ENCODE results near the gene COG1. TPM values are rescaled to one million over a fixed set of nuclear protein-coding genes. Genes with fewer than 3 reads are reported as not detected.
A peak's percentile ranks its signal among the peaks of the same experiment; 100 is the strongest.

Gene COG1
- total and polyA plus RNA-seq, 4 donors: 6.9 to 16.5 (median 12.0) TPM

GRCh38 chr17:73197161-73197560 is 4.3 kb downstream of the COG1 start:
- peaks cover 13 to 44% (median 32%) of the 10 kb centered on the region in 4 donors for H3K36me3 ChIP-seq (ENCODE audit: control insufficient read depth in 4 of 4, insufficient read depth in 3 of 4, low read depth in 1 of 4, low read length in 3 of 4)
- no peak overlapping the region for H3K9ac ChIP-seq (ENCODE audit: low read depth in 1 of 2, low read length in 2 of 2)
- no peaks in the 10 kb centered on the region for H3K9me3 ChIP-seq (ENCODE audit: control insufficient read depth in 4 of 4, low read length in 3 of 4)
- H3K27ac ChIP-seq (ENCODE audit: low read depth in 1 of 2, low read length in 2 of 2): peak overlapping the region in 1 of 2 donors; percentile 53
- no peak overlapping the region for H3K4me3 ChIP-seq (ENCODE audit: low read depth in 1 of 3, low read length in 3 of 3)
- no peaks in the 10 kb centered on the region for H3K27me3 ChIP-seq (ENCODE audit: control insufficient read depth in 4 of 4, insufficient read depth in 4 of 4, low read length in 3 of 4)
- no peak for DNase-seq (ENCODE audit: low spot score)
- 86% methylated on average over 5 of the region's 5 CpGs for WGBS
- TF ChIP-seq, protein P1, sequence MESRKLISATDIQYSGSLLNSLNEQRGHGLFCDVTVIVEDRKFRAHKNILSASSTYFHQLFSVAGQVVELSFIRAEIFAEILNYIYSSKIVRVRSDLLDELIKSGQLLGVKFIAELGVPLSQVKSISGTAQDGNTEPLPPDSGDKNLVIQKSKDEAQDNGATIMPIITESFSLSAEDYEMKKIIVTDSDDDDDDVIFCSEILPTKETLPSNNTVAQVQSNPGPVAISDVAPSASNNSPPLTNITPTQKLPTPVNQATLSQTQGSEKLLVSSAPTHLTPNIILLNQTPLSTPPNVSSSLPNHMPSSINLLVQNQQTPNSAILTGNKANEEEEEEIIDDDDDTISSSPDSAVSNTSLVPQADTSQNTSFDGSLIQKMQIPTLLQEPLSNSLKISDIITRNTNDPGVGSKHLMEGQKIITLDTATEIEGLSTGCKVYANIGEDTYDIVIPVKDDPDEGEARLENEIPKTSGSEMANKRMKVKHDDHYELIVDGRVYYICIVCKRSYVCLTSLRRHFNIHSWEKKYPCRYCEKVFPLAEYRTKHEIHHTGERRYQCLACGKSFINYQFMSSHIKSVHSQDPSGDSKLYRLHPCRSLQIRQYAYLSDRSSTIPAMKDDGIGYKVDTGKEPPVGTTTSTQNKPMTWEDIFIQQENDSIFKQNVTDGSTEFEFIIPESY (IDR thresholded peaks at IDR 0.05): no peak
- TF ChIP-seq, protein P2, sequence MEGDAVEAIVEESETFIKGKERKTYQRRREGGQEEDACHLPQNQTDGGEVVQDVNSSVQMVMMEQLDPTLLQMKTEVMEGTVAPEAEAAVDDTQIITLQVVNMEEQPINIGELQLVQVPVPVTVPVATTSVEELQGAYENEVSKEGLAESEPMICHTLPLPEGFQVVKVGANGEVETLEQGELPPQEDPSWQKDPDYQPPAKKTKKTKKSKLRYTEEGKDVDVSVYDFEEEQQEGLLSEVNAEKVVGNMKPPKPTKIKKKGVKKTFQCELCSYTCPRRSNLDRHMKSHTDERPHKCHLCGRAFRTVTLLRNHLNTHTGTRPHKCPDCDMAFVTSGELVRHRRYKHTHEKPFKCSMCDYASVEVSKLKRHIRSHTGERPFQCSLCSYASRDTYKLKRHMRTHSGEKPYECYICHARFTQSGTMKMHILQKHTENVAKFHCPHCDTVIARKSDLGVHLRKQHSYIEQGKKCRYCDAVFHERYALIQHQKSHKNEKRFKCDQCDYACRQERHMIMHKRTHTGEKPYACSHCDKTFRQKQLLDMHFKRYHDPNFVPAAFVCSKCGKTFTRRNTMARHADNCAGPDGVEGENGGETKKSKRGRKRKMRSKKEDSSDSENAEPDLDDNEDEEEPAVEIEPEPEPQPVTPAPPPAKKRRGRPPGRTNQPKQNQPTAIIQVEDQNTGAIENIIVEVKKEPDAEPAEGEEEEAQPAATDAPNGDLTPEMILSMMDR (IDR thresholded peaks at IDR 0.05; ENCODE audit: low read depth, low read length, missing input control): no peak
- TF ChIP-seq, protein P3, sequence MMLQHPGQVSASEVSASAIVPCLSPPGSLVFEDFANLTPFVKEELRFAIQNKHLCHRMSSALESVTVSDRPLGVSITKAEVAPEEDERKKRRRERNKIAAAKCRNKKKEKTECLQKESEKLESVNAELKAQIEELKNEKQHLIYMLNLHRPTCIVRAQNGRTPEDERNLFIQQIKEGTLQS (IDR thresholded peaks at IDR 0.05): no peak
- no peak for TF ChIP-seq FOXA2 (IDR thresholded peaks at IDR 0.05)
- no peak for TF ChIP-seq RAD21 (IDR thresholded peaks at IDR 0.05)
- TF ChIP-seq FOXA1 (IDR thresholded peaks at IDR 0.05): no peak
- no peak for TF ChIP-seq YY1 (IDR thresholded peaks at IDR 0.05)
- TF ChIP-seq, protein P4, sequence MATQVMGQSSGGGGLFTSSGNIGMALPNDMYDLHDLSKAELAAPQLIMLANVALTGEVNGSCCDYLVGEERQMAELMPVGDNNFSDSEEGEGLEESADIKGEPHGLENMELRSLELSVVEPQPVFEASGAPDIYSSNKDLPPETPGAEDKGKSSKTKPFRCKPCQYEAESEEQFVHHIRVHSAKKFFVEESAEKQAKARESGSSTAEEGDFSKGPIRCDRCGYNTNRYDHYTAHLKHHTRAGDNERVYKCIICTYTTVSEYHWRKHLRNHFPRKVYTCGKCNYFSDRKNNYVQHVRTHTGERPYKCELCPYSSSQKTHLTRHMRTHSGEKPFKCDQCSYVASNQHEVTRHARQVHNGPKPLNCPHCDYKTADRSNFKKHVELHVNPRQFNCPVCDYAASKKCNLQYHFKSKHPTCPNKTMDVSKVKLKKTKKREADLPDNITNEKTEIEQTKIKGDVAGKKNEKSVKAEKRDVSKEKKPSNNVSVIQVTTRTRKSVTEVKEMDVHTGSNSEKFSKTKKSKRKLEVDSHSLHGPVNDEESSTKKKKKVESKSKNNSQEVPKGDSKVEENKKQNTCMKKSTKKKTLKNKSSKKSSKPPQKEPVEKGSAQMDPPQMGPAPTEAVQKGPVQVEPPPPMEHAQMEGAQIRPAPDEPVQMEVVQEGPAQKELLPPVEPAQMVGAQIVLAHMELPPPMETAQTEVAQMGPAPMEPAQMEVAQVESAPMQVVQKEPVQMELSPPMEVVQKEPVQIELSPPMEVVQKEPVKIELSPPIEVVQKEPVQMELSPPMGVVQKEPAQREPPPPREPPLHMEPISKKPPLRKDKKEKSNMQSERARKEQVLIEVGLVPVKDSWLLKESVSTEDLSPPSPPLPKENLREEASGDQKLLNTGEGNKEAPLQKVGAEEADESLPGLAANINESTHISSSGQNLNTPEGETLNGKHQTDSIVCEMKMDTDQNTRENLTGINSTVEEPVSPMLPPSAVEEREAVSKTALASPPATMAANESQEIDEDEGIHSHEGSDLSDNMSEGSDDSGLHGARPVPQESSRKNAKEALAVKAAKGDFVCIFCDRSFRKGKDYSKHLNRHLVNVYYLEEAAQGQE (IDR thresholded peaks at IDR 0.05): no peak
- no peak for TF ChIP-seq MAX (IDR thresholded peaks at IDR 0.05)
- H3K4me1 ChIP-seq (ENCODE audit: control insufficient read depth in 4 of 4, insufficient read depth in 4 of 4, low read length in 3 of 4): peaks cover 4 to 40% (median 29%) of the 10 kb centered on the region in 4 donors

DNA sequence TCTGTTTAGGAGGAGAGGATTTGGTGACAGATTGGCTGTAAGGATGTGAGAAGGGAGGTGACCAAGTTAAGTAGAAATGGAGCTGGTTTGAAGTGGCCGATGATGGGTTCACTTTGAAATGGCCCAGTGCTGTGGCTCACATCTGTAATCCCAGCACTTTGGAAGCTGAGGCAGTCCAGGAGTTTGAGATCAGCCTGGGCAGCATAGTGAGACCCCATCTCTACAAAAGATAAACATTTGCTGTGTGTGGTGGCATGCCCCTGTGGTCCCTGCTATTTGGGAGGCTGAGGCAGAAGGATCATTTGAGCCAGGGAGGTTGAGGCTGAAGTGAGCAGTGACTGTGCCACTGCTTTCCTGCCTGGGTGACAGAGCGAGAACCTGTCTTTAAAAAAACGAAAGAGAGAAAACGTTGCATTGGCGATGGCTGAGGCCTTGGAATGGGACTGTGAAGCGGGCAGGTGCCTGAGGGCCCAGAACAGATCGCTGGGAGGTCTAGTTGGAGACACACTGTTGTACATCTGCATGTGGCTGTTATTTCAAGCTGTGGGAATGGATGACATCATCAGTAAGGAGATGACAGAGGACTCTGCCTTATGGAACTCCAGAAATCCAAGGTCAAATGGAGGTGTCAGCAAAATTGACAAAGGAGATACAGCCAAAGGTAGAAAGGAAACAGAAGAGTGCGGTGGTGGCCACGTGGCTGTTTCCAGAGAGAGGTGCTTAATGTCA is 5.5 kb downstream of the COG1 start:
- DNase-seq (ENCODE audit: low spot score): no peak
- Histone ChIP-seq H3K27me3 (ENCODE audit: control insufficient read depth in 4 of 4, insufficient read depth in 4 of 4, low read length in 3 of 4) (no peaks in the 10 kb centered on the region), H3K9me3 (ENCODE audit: control insufficient read depth in 4 of 4, low read length in 3 of 4) (no peaks in the 10 kb centered on the region), H3K36me3 (ENCODE audit: control insufficient read depth in 4 of 4, insufficient read depth in 3 of 4, low read depth in 1 of 4, low read length in 3 of 4) (peaks cover 13 to 44% (median 38%) of the 10 kb centered on the region in 4 donors), H3K9ac (ENCODE audit: low read depth in 1 of 2, low read length in 2 of 2) (no peak overlapping the region), H3K4me1 (ENCODE audit: control insufficient read depth in 4 of 4, insufficient read depth in 4 of 4, low read length in 3 of 4) (peaks cover 4 to 46% (median 33%) of the 10 kb centered on the region in 4 donors), H3K4me3 (ENCODE audit: low read depth in 1 of 3, low read length in 3 of 3) (no peak overlapping the region), H3K27ac (ENCODE audit: low read depth in 1 of 2, low read length in 2 of 2) (no peak overlapping the region)
- 98% methylated on average over 9 of the region's 9 CpGs for WGBS
- TF ChIP-seq NR2F2 (IDR thresholded peaks at IDR 0.05): no peak
- TF ChIP-seq SP1 (IDR thresholded peaks at IDR 0.05): no peak
- no peak for TF ChIP-seq RAD21 (IDR thresholded peaks at IDR 0.05)
- TF ChIP-seq, protein P2 (IDR thresholded peaks at IDR 0.05; ENCODE audit: low read depth, low read length, missing input control): no peak
- TF ChIP-seq JUND (IDR thresholded peaks at IDR 0.05): no peak
- no peak for TF ChIP-seq YY1 (IDR thresholded peaks at IDR 0.05)
- no peak for TF ChIP-seq HNF4A (conservative IDR thresholded peaks at IDR 0.05)
- no peak for TF ChIP-seq HNF4G (IDR thresholded peaks at IDR 0.05)
- no peak for TF ChIP-seq EGR1 (IDR thresholded peaks at IDR 0.05; ENCODE audit: low read depth in 2 of 2)
- no peak for TF ChIP-seq RXRA (IDR thresholded peaks at IDR 0.05)
- TF ChIP-seq, protein P3 (IDR thresholded peaks at IDR 0.05): no peak
- TF ChIP-seq, protein P1 (IDR thresholded peaks at IDR 0.05): no peak

Data from liver (tissue), 9 donors.